ENCODE data around the gene AKT1.

DNA sequence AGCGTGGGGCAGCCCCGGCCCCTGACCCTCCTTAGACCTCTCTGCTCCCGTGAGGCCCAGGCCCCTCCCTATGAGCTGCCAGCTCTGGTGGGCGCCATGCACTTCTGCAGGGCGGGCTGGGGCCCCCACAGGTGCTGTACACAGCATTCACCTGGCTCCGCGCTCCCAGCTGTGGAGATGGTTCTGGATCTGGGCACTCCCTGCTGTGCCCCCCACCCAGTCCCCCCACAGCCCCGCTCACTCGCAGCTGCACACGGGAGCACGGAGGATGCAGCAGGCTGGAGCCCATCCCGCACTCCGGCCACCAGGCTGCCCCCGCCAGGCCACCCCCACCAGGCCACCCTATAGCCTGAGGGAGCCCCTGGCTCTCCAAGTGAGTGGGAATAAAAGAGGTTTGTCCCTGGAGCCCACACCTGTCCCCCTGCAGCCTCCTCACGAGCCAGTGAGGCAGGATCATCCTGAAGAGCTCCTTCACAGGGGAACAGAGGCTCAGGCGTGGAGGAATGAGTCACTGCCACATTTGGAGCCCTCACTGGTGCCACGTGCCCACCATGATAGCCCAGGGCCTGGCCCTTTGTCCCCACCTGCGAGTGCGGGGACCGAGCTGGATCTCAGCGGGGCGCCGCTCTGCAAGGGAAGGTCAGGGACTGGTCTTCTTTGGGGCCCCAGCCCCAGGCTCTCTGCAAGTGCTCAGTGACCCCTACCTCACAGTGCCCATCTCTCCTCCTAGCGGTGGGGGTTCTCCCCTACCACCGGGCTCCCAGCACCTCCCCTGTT is 69.6 kb downstream of the AKT1 start:
- TF ChIP-seq POLR2A (IDR thresholded peaks at IDR 0.05), result no peak
- TF ChIP-seq, protein P1, sequence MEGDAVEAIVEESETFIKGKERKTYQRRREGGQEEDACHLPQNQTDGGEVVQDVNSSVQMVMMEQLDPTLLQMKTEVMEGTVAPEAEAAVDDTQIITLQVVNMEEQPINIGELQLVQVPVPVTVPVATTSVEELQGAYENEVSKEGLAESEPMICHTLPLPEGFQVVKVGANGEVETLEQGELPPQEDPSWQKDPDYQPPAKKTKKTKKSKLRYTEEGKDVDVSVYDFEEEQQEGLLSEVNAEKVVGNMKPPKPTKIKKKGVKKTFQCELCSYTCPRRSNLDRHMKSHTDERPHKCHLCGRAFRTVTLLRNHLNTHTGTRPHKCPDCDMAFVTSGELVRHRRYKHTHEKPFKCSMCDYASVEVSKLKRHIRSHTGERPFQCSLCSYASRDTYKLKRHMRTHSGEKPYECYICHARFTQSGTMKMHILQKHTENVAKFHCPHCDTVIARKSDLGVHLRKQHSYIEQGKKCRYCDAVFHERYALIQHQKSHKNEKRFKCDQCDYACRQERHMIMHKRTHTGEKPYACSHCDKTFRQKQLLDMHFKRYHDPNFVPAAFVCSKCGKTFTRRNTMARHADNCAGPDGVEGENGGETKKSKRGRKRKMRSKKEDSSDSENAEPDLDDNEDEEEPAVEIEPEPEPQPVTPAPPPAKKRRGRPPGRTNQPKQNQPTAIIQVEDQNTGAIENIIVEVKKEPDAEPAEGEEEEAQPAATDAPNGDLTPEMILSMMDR (IDR thresholded peaks at IDR 0.05), result no peak
